Small intestine (tissue), 7 donors: ENCODE results near the gene ECE2. TPM values are rescaled to one million over a fixed set of nuclear protein-coding genes. Genes with fewer than 3 reads are reported as not detected.
A peak's percentile ranks its signal among the peaks of the same experiment; 100 is the strongest.

Source experiments
- DNase-seq, 2 donors: peaks; one replicate each; pipeline versions ENCODE4 v3.0.0 to v3.0.0-alpha.2; 2013
- FAIRE-seq: peaks from 2 replicates; lab custom pipeline; 2012; peaks lifted over from hg19 to GRCh38; lab: Jason Lieb, UNC
- H3K27ac ChIP-seq, 3 donors: one replicate each; pipeline ENCODE4 v1.5.1; 2013; ENCODE audit warnings: low read length in 2 of 3, mild to moderate bottlenecking in 2 of 3, control low read depth in 1 of 3, inconsistent platforms in 1 of 3, low read depth in 1 of 3, moderate library complexity in 1 of 3
- H3K27me3 ChIP-seq, 3 donors: one replicate each; pipeline ENCODE4 v1.6.1; 2013; ENCODE audit warnings: low read length in 3 of 3, inconsistent platforms in 1 of 3; ENCODE audit not compliant: control insufficient read depth in 3 of 3, insufficient read depth in 3 of 3
- H3K36me3 ChIP-seq, 3 donors: one replicate each; pipeline ENCODE4 v1.6.1; 2013; ENCODE audit warnings: low read length in 3 of 3, inconsistent platforms in 1 of 3, low read depth in 1 of 3, mild to moderate bottlenecking in 1 of 3, moderate library complexity in 1 of 3; ENCODE audit not compliant: control insufficient read depth in 3 of 3, insufficient read depth in 2 of 3
- H3K4me1 ChIP-seq, 3 donors: one replicate each; pipeline ENCODE4 v1.6.1; 2013; ENCODE audit warnings: low read length in 2 of 3, inconsistent platforms in 1 of 3, low read depth in 1 of 3, mild to moderate bottlenecking in 1 of 3, moderate library complexity in 1 of 3; ENCODE audit not compliant: control insufficient read depth in 3 of 3, insufficient read depth in 2 of 3
- H3K4me3 ChIP-seq, 3 donors: one replicate each; pipeline ENCODE4 v1.5.1; 2013; ENCODE audit warnings: low read length in 3 of 3, control low read depth in 1 of 3, inconsistent platforms in 1 of 3, low read depth in 1 of 3, mild to moderate bottlenecking in 1 of 3, moderate library complexity in 1 of 3
- H3K9me3 ChIP-seq, 2 donors: one replicate each; pipeline ENCODE4 v1.6.1; 2013; ENCODE audit warnings: low read depth in 1 of 2, low read length in 1 of 2; ENCODE audit not compliant: control insufficient read depth in 2 of 2, insufficient read depth in 1 of 2
- WGBS, 3 donors: extraction: QIAGEN DNeasy Blood & Tissue Kit; methylation state at CpG; one replicate each; pipeline ENCODE4 v1.1.7; 2013; 5-methylcytosine and 5-hydroxymethylcytosine counted together
- polyA plus RNA-seq, 4 donors: library from polyadenylated mRNA; stranded (reverse) in 3 of 4; unstranded in 1 of 4; fragments of 200-250 nt in 3 of 4; fragments of 120-200 nt in 1 of 4; gene quantifications; one replicate each; pipeline versions ENCODE4 v1.2.1 to v1.2.3, GENCODE V29; 2013
- donor health status: healthy with polysubstance abuse.
- donor health status: control.
- donor health status: control.
- donor health status: Bipolar disorder and iron deficiency.
- donor health status: healthy.

ECE2 gene
- polyA plus RNA-seq, 4 donors, result 0.04 to 2.1 TPM; not detected in 2

- H3K27ac ChIP-seq, result no peak overlapping the region
- H3K27me3 ChIP-seq, result no peaks in the 10 kb centered on the region
- H3K4me3 ChIP-seq, result no peak overlapping the region
- no peaks in the 10 kb centered on the region for H3K9me3 ChIP-seq
- FAIRE-seq (no peak), DNase-seq (peak; percentile 20 to 28)
- peaks cover 32 to 69% (median 41%) of the 10 kb centered on the region in 3 donors for H3K36me3 ChIP-seq
- WGBS, 3 donors, result 40 to 69% (median 43%) methylated on average over 1 of the region's 1 CpG
- no peaks in the 10 kb centered on the region for H3K4me1 ChIP-seq
These were observed 29.8 kb downstream of the ECE2 start for GRCh38 chr3:184305577-184305976.

- 74 to 87% (median 80%) methylated on average over 4 of the region's 4 CpGs for WGBS, 3 donors
These were observed 30.6 kb downstream of the ECE2 start for GRCh38 chr3:184306341-184306972.

GRCh38 chr3:184307915-184308314 lies 32.1 kb downstream of the ECE2 start:
- Histone ChIP-seq H3K4me3 (no peak overlapping the region), H3K27me3 (no peaks in the 10 kb centered on the region), H3K27ac (no peak overlapping the region), H3K4me1 (no peaks in the 10 kb centered on the region), H3K9me3 (no peaks in the 10 kb centered on the region), H3K36me3 (peaks cover 21 to 48% (median 32%) of the 10 kb centered on the region in 3 donors)
- no peak for DNase-seq
- 95 to 97% (median 95%) methylated on average over 9 of the region's 9 CpGs for WGBS, 3 donors
- FAIRE-seq, result no peak

More at GRCh38 chr3:184306341-184306972, 30.6 kb downstream of the ECE2 start:
- no peaks in the 10 kb centered on the region for H3K27me3 ChIP-seq
- no peak overlapping the region for H3K4me3 ChIP-seq
- peaks cover 32 to 62% (median 39%) of the 10 kb centered on the region in 3 donors for H3K36me3 ChIP-seq
- DNase-seq (peak in 1 of 2 donors; percentile 45), FAIRE-seq (no peak)
- H3K27ac ChIP-seq, result no peak overlapping the region
- H3K9me3 ChIP-seq, result no peaks in the 10 kb centered on the region
- H3K4me1 ChIP-seq, result no peaks in the 10 kb centered on the region

GRCh38 chr3:184308744-184309143 lies 32.9 kb downstream of the ECE2 start:
- DNase-seq (no peak), FAIRE-seq (no peak)
- H3K4me3 ChIP-seq, result no peak overlapping the region
- H3K27ac ChIP-seq, result no peak overlapping the region
- H3K36me3 ChIP-seq, result peaks cover 13 to 42% (median 24%) of the 10 kb centered on the region in 3 donors
- no peaks in the 10 kb centered on the region for H3K27me3 ChIP-seq
- WGBS, 3 donors, result 79 to 86% (median 79%) methylated on average over 7 of the region's 7 CpGs
- H3K9me3 ChIP-seq, result no peaks in the 10 kb centered on the region
- H3K4me1 ChIP-seq, result no peaks in the 10 kb centered on the region

- FAIRE-seq, result no peak
- H3K9me3 ChIP-seq, result no peaks in the 10 kb centered on the region
- peaks cover 8 to 37% (median 13%) of the 10 kb centered on the region in 3 donors for H3K36me3 ChIP-seq
- H3K27ac ChIP-seq, result no peak overlapping the region
- no peaks in the 10 kb centered on the region for H3K4me1 ChIP-seq
- no peaks in the 10 kb centered on the region for H3K27me3 ChIP-seq
- no peak for DNase-seq
- H3K4me3 ChIP-seq, result no peak overlapping the region
These were observed 35.8 kb downstream of the ECE2 start for GRCh38 chr3:184311633-184312032.

GRCh38 chr3:184314363-184314699 lies 38.5 kb downstream of the ECE2 start, which contains the start of gene EIF4G1:
Gene EIF4G1 (plus strand): TSS chr3:184314606. CDS start chr3:184315797, 1,191 bp downstream.
- 0 to 1% (median 0%) methylated on average over 36 to 40 of the region's 40 CpGs for WGBS, 3 donors
- FAIRE-seq (no peak), DNase-seq (peak; percentile 92 to 96)
- Histone ChIP-seq H3K4me3 (peak within 1 kb of the TSS; percentile 69 to 92 (median 76)), H3K27ac (peak within 1 kb of the TSS; percentile 91 to 99 (median 96)), H3K9me3 (no peaks in the 10 kb centered on the region), H3K4me1 (peaks cover 0 to 11% (median 2%) of the 10 kb centered on the region in 3 donors), H3K27me3 (no peaks in the 10 kb centered on the region), H3K36me3 (peaks cover 4 to 35% (median 6%) of the 10 kb centered on the region in 3 donors)

DNA sequence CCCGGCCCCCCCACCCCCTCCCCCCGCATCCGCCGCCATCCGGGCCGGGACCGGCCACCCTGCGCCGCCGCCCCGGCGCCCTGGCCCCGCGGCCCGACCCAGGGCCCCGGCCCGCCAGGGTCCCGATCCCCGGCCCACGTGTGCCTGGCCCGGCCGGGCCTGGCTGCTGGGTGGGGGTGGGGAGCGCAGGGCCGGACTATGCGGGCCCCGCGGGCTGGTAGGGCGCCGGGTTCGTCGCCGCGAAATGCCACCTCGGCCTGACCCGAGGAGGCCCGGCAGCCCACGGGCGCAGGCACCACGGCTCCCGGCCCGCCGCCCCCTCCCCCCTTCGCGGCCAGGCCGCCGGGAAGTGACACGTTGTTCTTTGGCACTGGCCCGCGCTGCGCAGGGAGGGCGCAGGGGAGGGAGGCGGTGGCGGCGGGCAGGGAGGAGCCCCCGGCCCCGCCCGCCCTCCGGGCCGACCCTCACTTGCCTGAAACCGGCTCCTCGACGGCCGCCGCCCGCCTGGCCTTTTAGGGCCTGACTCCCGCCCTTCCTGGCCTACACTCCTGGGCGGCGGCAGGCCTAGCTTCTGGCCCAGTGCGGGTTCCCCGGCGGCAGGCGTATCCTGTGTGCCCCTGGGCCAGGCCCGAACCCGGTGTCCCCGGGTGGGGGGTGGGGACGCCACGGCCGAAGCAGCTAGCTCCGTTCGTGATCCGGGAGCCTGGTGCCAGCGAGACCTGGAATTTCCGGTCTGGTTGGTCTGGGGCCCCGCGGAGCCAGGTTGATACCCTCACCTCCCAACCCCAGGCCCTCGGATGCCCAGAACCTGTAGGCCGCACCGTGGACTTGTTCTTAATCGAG lies 39.1 kb downstream of the ECE2 start:
- no peaks in the 10 kb centered on the region for H3K9me3 ChIP-seq
- peak overlapping the region; percentile 69 to 92 (median 76) for H3K4me3 ChIP-seq
- peaks cover 4 to 41% (median 6%) of the 10 kb centered on the region in 3 donors for H3K36me3 ChIP-seq
- peaks cover 5 to 15% (median 6%) of the 10 kb centered on the region in 3 donors for H3K4me1 ChIP-seq
- peak; percentile 73 to 87 for DNase-seq
- FAIRE-seq, result no peak
- H3K27ac ChIP-seq, result peak overlapping the region; percentile 91 to 99 (median 96)
- WGBS, 3 donors, result 0% methylated on average over 41 to 89 of the region's 89 CpGs
- no peaks in the 10 kb centered on the region for H3K27me3 ChIP-seq

DNA sequence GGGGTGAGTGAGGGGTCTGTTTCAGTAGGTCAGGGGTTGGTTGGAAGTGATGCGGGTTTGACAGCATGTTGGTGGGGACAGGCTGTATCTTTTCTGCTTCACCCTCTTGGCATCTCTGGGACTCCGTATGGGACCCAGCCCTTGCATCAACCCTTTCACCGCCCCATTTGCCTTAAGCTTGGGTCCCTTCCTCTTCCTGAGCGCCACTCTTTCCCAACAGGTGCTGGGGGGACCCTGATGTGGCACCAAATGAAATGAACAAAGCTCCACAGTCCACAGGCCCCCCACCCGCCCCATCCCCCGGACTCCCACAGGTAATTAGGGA lies 39.7 kb downstream of the ECE2 start:
- Histone ChIP-seq H3K27ac (peak overlapping the region; percentile 91 to 99 (median 96)), H3K4me3 (peak overlapping the region; percentile 69 to 92 (median 76)), H3K36me3 (peaks cover 6 to 47% (median 9%) of the 10 kb centered on the region in 3 donors), H3K27me3 (no peaks in the 10 kb centered on the region), H3K4me1 (peaks cover 6 to 15% (median 6%) of the 10 kb centered on the region in 3 donors), H3K9me3 (no peaks in the 10 kb centered on the region)
- FAIRE-seq, result no peak
- DNase-seq, result no peak
- WGBS, 3 donors, result 1 to 13% (median 6%) methylated on average over 6 of the region's 6 CpGs
